A549 (cell line): ENCODE measurements around the gene RABAC1.

Experiments
- BHLHE40 ChIP-seq: IDR thresholded peaks from 2 replicates; pipeline ENCODE4 v1.6.1; 2012; ENCODE audit warnings: low read depth, low read length, inconsistent platforms
- CBX8 ChIP-seq: fragments of 200-600 bp; sonication (generic); IDR thresholded peaks from 2 replicates; pipeline ENCODE4 v1.6.1; 2016
- JUN ChIP-seq, 2 experiments: fragments of >200 bp; sonication (Bioruptor Twin); formaldehyde crosslinking; IDR thresholded peaks; 2 replicates in 1 of 2; 3 replicates in 1 of 2; pipeline ENCODE4 v1.6.1; 2016 to 2017
- JUNB ChIP-seq: fragments of >200 bp; sonication (Bioruptor Twin); formaldehyde crosslinking; IDR thresholded peaks from 2 replicates; pipeline ENCODE4 v1.6.1; 2016
- NR3C1 ChIP-seq: fragments of >200 bp; sonication (Bioruptor Twin); formaldehyde crosslinking; IDR thresholded peaks from 3 replicates; pipeline ENCODE4 v1.6.1; 2017
- SMC3 ChIP-seq: fragments of >200 bp; sonication (Bioruptor Twin); formaldehyde crosslinking; IDR thresholded peaks from 3 replicates; pipeline ENCODE4 v1.6.1; 2018; ENCODE audit warnings: inconsistent platforms
- ZNF302 ChIP-seq: fragments of 250-450 bp; sonication (Bioruptor Pico); IDR thresholded peaks from 2 replicates; pipeline ENCODE4 v1.9.0; 2021; ENCODE audit warnings: inconsistent platforms, mild to moderate bottlenecking, moderate library complexity
- TF ChIP-seq, protein P1 (sequence below): fragments of >200 bp; sonication (Bioruptor Twin); formaldehyde crosslinking; IDR thresholded peaks from 3 replicates; pipeline ENCODE4 v1.5.1; 2016
- TF ChIP-seq, protein P2 (sequence below): fragments of 200-600 bp; sonication (generic); IDR thresholded peaks from 2 replicates; pipeline ENCODE4 v1.6.1; 2016; ENCODE audit warnings: antibody characterized with exemption, mild to moderate bottlenecking, moderate library complexity
- TF ChIP-seq, protein P3 (sequence below): fragments of 450-650 bp; IDR thresholded peaks from 2 replicates; pipeline ENCODE4 v1.6.1; 2014; ENCODE audit warnings: antibody characterized with exemption

DNA sequence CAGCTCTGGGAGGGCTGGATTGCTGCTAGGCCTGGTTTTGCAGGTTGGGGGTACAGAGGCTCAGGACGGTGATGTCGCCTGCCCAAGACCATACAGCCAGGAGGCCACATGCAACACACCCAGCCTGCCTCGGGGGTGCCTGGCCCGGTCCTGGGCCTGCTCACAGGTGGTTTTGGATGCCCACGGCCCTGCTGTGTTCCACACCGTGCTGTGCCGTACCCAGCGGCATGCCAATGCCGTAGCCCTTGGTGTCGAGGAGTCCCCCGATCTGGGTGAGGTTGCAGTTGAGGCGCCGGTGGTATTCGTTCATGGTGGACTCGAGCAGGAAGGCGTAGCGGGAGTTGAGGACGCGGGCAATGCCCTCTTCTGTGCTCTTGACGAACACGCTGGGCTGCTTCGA, 46.4 kb upstream of the RABAC1 start:
- TF ChIP-seq, protein P1, sequence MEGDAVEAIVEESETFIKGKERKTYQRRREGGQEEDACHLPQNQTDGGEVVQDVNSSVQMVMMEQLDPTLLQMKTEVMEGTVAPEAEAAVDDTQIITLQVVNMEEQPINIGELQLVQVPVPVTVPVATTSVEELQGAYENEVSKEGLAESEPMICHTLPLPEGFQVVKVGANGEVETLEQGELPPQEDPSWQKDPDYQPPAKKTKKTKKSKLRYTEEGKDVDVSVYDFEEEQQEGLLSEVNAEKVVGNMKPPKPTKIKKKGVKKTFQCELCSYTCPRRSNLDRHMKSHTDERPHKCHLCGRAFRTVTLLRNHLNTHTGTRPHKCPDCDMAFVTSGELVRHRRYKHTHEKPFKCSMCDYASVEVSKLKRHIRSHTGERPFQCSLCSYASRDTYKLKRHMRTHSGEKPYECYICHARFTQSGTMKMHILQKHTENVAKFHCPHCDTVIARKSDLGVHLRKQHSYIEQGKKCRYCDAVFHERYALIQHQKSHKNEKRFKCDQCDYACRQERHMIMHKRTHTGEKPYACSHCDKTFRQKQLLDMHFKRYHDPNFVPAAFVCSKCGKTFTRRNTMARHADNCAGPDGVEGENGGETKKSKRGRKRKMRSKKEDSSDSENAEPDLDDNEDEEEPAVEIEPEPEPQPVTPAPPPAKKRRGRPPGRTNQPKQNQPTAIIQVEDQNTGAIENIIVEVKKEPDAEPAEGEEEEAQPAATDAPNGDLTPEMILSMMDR: no peak
- TF ChIP-seq, protein P2, sequence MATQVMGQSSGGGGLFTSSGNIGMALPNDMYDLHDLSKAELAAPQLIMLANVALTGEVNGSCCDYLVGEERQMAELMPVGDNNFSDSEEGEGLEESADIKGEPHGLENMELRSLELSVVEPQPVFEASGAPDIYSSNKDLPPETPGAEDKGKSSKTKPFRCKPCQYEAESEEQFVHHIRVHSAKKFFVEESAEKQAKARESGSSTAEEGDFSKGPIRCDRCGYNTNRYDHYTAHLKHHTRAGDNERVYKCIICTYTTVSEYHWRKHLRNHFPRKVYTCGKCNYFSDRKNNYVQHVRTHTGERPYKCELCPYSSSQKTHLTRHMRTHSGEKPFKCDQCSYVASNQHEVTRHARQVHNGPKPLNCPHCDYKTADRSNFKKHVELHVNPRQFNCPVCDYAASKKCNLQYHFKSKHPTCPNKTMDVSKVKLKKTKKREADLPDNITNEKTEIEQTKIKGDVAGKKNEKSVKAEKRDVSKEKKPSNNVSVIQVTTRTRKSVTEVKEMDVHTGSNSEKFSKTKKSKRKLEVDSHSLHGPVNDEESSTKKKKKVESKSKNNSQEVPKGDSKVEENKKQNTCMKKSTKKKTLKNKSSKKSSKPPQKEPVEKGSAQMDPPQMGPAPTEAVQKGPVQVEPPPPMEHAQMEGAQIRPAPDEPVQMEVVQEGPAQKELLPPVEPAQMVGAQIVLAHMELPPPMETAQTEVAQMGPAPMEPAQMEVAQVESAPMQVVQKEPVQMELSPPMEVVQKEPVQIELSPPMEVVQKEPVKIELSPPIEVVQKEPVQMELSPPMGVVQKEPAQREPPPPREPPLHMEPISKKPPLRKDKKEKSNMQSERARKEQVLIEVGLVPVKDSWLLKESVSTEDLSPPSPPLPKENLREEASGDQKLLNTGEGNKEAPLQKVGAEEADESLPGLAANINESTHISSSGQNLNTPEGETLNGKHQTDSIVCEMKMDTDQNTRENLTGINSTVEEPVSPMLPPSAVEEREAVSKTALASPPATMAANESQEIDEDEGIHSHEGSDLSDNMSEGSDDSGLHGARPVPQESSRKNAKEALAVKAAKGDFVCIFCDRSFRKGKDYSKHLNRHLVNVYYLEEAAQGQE: no peak
- no peak for TF ChIP-seq JUNB
- TF ChIP-seq CBX8: no peak
- TF ChIP-seq, protein P3, sequence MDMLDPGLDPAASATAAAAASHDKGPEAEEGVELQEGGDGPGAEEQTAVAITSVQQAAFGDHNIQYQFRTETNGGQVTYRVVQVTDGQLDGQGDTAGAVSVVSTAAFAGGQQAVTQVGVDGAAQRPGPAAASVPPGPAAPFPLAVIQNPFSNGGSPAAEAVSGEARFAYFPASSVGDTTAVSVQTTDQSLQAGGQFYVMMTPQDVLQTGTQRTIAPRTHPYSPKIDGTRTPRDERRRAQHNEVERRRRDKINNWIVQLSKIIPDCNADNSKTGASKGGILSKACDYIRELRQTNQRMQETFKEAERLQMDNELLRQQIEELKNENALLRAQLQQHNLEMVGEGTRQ: no peak
- TF ChIP-seq BHLHE40: no peak
- no peak for TF ChIP-seq ZNF302
- no peak for TF ChIP-seq NR3C1
- TF ChIP-seq JUN (IDR thresholded peaks at IDR 0.05): no peak
- TF ChIP-seq SMC3: no peak
